Posterior vena cava (tissue), 2 donors: ENCODE results near the gene MARCHF4. TPM values are rescaled to one million over a fixed set of nuclear protein-coding genes. Genes with fewer than 3 reads are reported as not detected.

Experiments used
- DNase-seq: peaks from one replicate; pipeline ENCODE4 v3.0.0-alpha.2; 2020; ENCODE audit warnings: low spot score
- intact Hi-C, 2 donors: fragments of 100-400 bp; cut with DNase I; formaldehyde crosslinking; loops; one replicate each; pipeline versions ENCODE4 v1.14.1 to v1.14.2; 2022 to 2023
- total RNA-seq, 2 donors: library from RNA; stranded (reverse); fragmentation: NEBNext Ultra II Directional; extraction: Animal tissue kit (Norgen Biotek cat#: 25700); gene quantifications; one replicate each; pipeline ENCODE4 v1.2.1, GENCODE V29; 2021
- donor health status: DM: yes; HTN: yes; CAD: no.
- donor health status: DM: yes; HTN: yes; CAD: no.

MARCHF4 gene
- total RNA-seq, 2 donors from 2014 or later, result not detected

GRCh38 chr2:216355711-216356110, 16.6 kb downstream of the MARCHF4 start:
- DNase-seq, result no peak
- intact Hi-C loops, result no loop called here

- DNase-seq, result no peak
- intact Hi-C loops, result no loop called here
Observed at GRCh38 chr2:216354306-216354705, 18.0 kb downstream of the MARCHF4 start.

GRCh38 chr2:216352653-216353270, 19.5 kb downstream of the MARCHF4 start:
- intact Hi-C loops, result no loop called here
- DNase-seq, result no peak

- no peak for DNase-seq
- intact Hi-C loops, result no loop called here
Observed at GRCh38 chr2:216351172-216351925, 20.9 kb downstream of the MARCHF4 start.

GRCh38 chr2:216350214-216350791, 22.0 kb downstream of the MARCHF4 start:
- no peak for DNase-seq
- intact Hi-C loops, result no loop called here

GRCh38 chr2:216349366-216349765, 22.9 kb downstream of the MARCHF4 start:
- intact Hi-C loops, result no loop called here
- no peak for DNase-seq

- intact Hi-C loops, result no loop called here
- no peak for DNase-seq
Observed at GRCh38 chr2:216348756-216349308, 23.5 kb downstream of the MARCHF4 start.

GRCh38 chr2:216346781-216347180, 25.5 kb downstream of the MARCHF4 start:
- no peak for DNase-seq
- intact Hi-C loops, result no loop called here

- intact Hi-C loops, result no loop called here
- DNase-seq, result no peak
Observed at GRCh38 chr2:216345846-216346245, 26.4 kb downstream of the MARCHF4 start.

- intact Hi-C loops, result no loop called here
- no peak for DNase-seq
Observed at GRCh38 chr2:216344950-216345300, 27.4 kb downstream of the MARCHF4 start.

- intact Hi-C loops, result no loop called here
- no peak for DNase-seq
Observed at GRCh38 chr2:216344206-216344949, 27.9 kb downstream of the MARCHF4 start.

- intact Hi-C loops, result no loop called here
- DNase-seq, result no peak
Observed at GRCh38 chr2:216343221-216343980, 28.9 kb downstream of the MARCHF4 start.

GRCh38 chr2:216341121-216341520, 31.2 kb downstream of the MARCHF4 start:
- DNase-seq, result no peak
- intact Hi-C loops, result no loop called here

- intact Hi-C loops, result no loop called here
- no peak for DNase-seq
Observed at GRCh38 chr2:216340280-216340631, 32.0 kb downstream of the MARCHF4 start.

- intact Hi-C loops, result no loop called here
- no peak for DNase-seq
Observed at GRCh38 chr2:216339456-216340279, 32.6 kb downstream of the MARCHF4 start.

GRCh38 chr2:216335252-216335651, 37.0 kb downstream of the MARCHF4 start:
- no peak for DNase-seq
- intact Hi-C loops, result no loop called here

- intact Hi-C loops, result loop anchor here in 1 of 2 donors (10.0 kb wide), 1 partner anchor 1036 kb away; no protein-coding TSS in a partner anchor
- DNase-seq, result no peak
Observed at GRCh38 chr2:216328347-216328746, 43.9 kb downstream of the MARCHF4 start.

- intact Hi-C loops, result loop anchor here in 1 of 2 donors (10.0 kb wide), 1 partner anchor 1037 kb away; no protein-coding TSS in a partner anchor
- no peak for DNase-seq
Observed at GRCh38 chr2:216327447-216327935, 44.8 kb downstream of the MARCHF4 start.
